Stimulated activated CD4-positive, alpha-beta T cell treated with anti-CD3 and anti-CD28 coated beads, Interleukin-1b, Interleukin-23, amount 100 ng/mL, for 24 hours (primary cell): Measurements from ENCODE around the gene TP53I13.
"Not testable (repeated sequence)": the region's sequence is repeated elsewhere in the genome, so short reads cannot be mapped to it uniquely, and the experiment has no call there.

Source experiments
- DNase-seq, 4 experiments: peaks; one replicate each; pipeline ENCODE4 v3.0.0-alpha.2; 2020; ENCODE audit warnings: low read depth in 4 of 4, low spot score in 1 of 4

The TP53I13 gene, protein sequence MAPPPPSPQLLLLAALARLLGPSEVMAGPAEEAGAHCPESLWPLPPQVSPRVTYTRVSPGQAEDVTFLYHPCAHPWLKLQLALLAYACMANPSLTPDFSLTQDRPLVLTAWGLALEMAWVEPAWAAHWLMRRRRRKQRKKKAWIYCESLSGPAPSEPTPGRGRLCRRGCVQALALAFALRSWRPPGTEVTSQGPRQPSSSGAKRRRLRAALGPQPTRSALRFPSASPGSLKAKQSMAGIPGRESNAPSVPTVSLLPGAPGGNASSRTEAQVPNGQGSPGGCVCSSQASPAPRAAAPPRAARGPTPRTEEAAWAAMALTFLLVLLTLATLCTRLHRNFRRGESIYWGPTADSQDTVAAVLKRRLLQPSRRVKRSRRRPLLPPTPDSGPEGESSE

DNA sequence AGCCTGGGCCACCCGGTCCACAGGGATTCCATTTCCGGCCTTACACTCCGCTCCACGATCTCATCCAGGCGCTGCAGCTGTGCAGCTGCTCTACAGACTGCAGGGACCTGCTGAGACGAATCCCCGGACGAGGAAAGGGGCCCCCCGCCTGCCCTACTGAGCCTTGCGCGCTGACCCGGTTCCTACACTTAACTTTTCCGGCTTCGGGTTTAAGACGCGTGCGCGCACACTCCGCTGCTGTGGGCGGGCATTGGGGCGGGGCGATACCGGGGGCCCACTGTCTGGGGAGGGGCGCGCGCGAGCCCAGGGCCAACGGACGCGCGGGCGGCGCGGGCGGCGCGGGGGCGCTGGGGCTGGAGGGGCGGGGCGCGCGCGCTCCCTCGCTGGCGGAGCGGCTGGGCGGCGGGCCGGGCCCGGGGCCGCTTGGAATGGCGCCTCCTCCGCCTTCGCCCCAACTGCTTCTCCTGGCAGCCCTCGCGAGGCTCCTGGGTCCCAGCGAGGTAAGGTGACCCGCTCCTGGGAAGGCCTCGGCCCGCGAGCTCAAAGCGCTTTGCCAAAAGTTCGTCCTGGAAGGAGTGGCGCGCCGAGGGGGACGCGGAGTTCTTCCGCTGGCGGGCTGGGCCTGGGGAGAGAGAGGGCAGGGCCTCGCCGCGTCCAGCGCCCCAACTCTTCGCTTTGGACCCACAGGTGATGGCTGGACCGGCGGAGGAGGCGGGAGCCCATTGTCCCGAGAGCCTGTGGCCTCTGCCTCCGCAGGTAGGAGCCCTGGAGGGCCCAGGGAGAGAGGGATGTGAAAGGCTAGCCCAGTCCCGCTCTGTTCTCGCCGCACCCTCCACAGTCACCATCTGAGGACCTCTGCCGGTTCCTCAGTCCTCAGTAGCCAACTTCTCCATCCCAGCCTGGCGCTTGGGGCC, at the start of gene TP53I13:
Gene TP53I13, plus strand, starts transcription at position 371 of the 914 bp plus-strand sequence. Its CDS starts 58 bp downstream, at position 429.
- DNase-seq: peak in 3 of 4 experiments; percentile 71 to 91 (median 87)

DNA sequence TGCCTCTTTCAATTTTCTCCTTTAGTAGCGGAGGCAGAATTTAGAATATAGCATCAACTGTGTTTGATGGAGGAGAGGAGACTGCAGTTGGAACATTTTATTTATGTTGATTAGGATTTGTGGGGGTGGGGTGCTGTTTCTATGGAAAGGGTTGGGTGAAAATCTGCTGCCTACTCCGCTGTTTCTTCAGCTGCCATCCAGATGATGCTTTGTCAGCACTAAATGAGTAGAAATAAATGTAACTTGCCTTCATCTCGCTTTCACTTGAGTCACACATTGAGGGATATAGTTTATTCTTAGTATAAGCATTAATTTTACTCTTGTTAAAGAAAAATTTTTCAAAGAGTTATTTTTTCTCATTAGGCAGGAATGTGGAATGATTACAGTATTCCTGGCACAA, 43.8 kb upstream of the TP53I13 start:
- DNase-seq: no peak

DNA sequence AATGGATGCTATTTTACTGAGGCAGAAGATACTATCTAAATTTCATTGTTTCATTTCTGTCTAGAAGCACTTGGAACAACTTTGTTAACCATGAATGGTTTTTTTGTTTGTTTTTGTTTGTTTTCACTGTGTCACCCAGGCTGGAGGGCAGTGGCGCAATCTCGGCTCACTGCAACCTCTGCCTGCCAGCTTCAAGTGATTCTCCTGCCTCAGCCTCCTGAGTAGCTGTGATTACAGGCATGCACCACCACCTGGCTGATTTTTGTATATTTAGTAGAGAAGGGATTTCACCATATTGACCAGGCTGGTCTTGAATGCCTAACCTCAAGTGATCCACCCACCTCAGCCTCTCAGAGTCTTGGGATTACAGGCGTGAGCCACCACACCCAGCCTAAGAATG, 42.2 kb upstream of the TP53I13 start:
- DNase-seq: no peak

DNA sequence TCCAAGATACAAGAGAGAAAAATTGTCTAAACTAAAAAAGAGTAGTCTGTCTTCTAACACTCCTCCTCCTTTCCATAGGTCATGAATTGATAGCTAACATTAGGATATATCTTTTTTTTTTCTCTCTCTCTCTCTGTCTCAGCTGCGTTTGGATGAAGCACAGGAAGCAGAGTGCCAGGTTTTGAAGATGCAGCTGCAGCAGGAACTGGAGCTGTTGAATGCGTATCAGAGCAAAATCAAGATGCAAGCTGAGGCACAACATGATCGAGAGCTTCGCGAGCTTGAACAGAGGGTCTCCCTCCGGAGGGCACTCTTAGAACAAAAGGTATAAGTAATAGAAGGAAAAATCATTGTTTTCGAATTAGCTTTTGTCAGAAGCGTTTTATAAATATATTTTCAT, 34.5 kb upstream of the TP53I13 start:
- no peak for DNase-seq

GRCh38 chr17:29544066-29544465, 24.4 kb upstream of the TP53I13 start:
- no peak for DNase-seq

DNA sequence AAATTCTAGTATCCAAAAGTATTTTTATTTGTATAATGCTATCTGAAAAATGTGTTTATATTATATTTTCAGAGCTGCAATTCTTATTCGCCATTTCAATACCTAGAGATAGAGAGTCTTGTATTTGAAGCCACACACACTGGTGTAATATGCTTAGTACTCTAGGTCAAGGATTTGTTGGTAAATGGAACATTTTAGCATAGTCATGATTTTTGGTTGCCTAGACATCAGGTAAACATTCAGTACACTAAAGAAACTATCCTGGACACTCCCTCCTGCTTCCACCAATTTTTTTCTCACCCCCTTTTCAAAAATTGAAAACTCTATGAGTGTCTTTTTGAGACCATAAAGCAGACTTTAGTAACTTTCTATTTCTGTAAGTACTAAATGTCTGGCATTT, 22.4 kb upstream of the TP53I13 start:
- no peak for DNase-seq

GRCh38 chr17:29546830-29547229, 21.7 kb upstream of the TP53I13 start:
- no peak for DNase-seq

- no peak for DNase-seq
Observed at GRCh38 chr17:29549177-29549923, 19.2 kb upstream of the TP53I13 start.

DNA sequence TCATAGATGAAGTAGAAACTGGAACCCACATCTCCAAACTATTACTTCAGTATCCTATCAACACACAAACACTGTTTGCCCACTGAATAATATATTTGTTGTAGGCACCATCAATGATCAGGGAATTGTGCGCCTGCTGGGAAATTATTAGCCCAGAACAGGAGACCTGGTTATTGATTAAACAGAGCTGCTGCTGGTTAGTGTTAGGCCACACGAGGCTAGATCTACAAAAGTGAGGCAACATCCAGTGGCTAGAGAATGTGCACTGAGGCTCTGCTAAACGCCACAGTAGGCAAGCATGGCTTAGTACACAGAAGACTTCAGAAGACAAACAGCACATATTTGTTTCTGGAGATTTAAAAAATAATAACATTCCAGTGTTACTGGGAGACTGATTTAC, 12.7 kb upstream of the TP53I13 start:
- no peak for DNase-seq

GRCh38 chr17:29557085-29557738, 11.3 kb upstream of the TP53I13 start:
- DNase-seq: no peak

DNA sequence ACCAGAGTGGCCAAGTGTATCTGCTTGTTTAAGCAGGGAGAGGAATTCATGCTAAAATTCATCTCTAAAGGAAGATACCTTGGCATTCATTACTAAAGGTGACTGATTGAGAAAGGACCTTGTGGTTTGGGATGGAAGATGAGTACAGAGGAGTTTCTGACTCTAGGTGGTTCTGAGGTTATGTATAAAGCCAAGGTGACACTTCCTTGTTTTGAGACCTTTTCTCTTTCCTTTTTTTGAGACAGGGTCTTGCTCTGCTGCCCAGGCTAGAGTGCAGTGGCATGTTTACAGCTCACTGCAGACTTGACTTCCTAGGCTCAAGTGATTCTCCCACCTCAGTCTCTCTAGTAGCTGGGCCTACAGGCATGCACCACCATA, 10.8 kb upstream of the TP53I13 start:
- no peak for DNase-seq

DNA sequence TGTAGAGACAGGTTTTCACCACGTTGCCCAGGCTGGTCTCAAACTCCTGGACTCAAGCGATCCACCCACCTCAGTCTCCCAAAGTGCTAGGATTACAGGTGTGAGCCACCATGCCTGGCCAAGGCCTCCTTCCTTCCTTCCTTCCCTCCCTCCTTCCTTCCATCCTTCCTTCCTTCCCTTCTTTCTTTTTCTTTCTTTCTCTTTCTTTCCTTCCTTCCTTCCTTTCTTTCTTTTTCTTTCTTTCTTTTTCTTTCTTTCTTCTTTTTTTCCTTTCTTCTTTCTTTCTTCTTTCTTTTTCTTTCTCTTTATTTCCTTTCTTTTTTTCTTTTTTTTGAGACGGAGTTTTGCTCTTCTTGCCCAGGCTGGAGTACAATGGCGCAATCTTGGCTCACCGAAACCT, 10.4 kb upstream of the TP53I13 start:
- DNase-seq: not testable (repeated sequence)

GRCh38 chr17:29559640-29560039, 8.9 kb upstream of the TP53I13 start:
- DNase-seq: no peak

DNA sequence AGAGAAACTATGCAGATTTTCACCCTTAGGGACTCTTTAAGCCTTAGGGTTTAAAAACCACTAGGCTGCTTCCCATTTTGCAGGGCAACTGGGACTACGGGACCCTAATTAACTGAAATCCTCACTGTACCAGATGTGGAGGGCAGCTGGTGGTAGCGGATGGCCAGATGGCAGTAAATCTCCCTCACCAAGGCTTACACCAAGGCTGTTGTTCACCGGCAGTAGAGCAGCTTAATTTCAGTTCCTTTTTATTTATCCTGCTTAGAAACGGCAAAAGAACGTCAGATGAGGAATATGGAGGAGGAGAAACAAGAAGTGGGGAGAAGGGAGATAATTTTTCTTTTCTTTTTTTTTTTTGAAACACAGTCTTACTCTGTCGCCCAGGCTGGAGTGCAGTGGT, 8.2 kb upstream of the TP53I13 start:
- DNase-seq: no peak

- DNase-seq: no peak
Observed at GRCh38 chr17:29561554-29562517, 6.7 kb upstream of the TP53I13 start.

DNA sequence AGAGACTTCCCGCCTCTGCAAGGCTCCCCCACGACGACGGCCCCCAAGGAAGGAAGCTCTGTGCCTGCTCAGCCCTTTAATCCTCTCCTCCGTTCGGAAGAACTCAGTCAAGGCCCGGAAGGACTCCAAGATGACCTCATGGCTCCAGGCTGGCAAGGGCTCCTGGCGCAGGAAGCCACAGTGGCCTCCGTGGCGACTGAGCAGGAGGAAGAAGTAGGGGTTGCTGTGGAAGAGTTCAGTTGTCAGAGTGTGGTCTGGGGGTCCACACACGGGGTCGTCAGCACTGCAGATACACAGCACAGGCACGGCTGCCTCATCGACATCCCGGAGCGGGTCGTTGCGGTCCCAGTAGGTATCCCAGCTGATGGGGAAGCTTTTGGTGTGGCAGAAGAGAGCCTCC, 5.9 kb upstream of the TP53I13 start:
- DNase-seq: no peak

GRCh38 chr17:29563816-29564215, 4.7 kb upstream of the TP53I13 start:
- no peak for DNase-seq

GRCh38 chr17:29565643-29566472, 2.6 kb upstream of the TP53I13 start:
- DNase-seq: no peak
